ENCODE measurements around the gene UBASH3B.

DNA sequence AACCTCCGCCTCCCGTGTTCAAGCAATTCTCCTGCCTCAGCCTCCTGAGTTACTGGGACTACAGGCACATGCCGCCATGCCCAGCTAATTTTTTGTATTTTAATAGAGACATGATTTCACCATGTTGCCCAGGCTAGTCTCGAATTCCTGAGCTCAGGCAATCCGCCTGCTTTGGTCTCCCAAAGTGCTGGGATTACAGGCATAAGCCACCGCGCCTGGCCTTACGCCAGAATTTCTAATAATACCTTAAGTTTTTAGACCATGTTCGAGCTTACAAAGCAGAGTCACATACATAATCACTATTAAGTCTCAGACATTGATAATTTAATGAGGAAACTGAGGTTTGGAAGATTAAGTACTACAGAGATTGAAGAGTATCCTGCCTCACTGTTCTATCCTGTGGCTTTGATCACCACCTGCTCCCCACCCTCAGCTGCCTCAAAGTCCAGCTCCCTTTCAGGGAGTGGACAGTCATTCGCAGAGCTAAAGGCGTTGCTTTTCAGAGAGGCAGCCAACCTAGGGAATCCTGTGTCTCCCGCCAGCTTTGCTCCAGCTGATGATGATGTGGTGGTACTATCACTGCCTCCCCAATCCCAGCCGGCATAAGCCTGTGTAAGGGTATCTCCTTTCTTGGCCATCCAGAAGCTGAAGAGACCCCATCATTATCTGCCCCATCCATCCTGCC is 7.7 kb downstream of the UBASH3B start:
- TF ChIP-seq, protein P1, sequence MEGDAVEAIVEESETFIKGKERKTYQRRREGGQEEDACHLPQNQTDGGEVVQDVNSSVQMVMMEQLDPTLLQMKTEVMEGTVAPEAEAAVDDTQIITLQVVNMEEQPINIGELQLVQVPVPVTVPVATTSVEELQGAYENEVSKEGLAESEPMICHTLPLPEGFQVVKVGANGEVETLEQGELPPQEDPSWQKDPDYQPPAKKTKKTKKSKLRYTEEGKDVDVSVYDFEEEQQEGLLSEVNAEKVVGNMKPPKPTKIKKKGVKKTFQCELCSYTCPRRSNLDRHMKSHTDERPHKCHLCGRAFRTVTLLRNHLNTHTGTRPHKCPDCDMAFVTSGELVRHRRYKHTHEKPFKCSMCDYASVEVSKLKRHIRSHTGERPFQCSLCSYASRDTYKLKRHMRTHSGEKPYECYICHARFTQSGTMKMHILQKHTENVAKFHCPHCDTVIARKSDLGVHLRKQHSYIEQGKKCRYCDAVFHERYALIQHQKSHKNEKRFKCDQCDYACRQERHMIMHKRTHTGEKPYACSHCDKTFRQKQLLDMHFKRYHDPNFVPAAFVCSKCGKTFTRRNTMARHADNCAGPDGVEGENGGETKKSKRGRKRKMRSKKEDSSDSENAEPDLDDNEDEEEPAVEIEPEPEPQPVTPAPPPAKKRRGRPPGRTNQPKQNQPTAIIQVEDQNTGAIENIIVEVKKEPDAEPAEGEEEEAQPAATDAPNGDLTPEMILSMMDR (IDR thresholded peaks at IDR 0.05) = no peak
- TF ChIP-seq EP300 (IDR thresholded peaks at IDR 0.05) (no peak), POLR2A (IDR thresholded peaks at IDR 0.05) (no peak)

Measured in suprapubic skin (tissue), 3 donors.